Endothelial cell of umbilical vein (primary cell): ENCODE results near the gene FOXO6.

ENCODE experiments used
- CTCF ChIP-seq, 2 donors: IDR thresholded peaks; 1 replicate in 1 of 2; 2 replicates in 1 of 2; pipeline ENCODE4 v1.5.1; 2011; ENCODE audit warnings: low read length in 2 of 2, mild to moderate bottlenecking in 2 of 2, moderate library complexity in 2 of 2, control low read depth in 1 of 2, inconsistent platforms in 1 of 2, low read depth in 1 of 2; ENCODE audit not compliant: insufficient read depth in 1 of 2; ENCODE audit errors: extremely low read depth in 1 of 2
- EZH2 ChIP-seq: IDR thresholded peaks from 2 replicates; pipeline ENCODE4 v1.6.1; 2012; ENCODE audit warnings: borderline replicate concordance, low read depth, mild to moderate bottlenecking, moderate library complexity, low read length, inconsistent platforms; ENCODE audit not compliant: severe bottlenecking
- FOS ChIP-seq: IDR thresholded peaks from 2 replicates; pipeline ENCODE4 v1.6.1; 2011; ENCODE audit warnings: mild to moderate bottlenecking, low read length, moderate library complexity, borderline replicate concordance; ENCODE audit not compliant: insufficient read depth
- GATA2 ChIP-seq: IDR thresholded peaks from 2 replicates; pipeline ENCODE4 v1.7.0; 2011; ENCODE audit warnings: low read depth, mild to moderate bottlenecking, moderate library complexity, mixed read lengths, low read length; ENCODE audit not compliant: insufficient read length, insufficient read depth
- JUN ChIP-seq: IDR thresholded peaks from 2 replicates; pipeline ENCODE4 v1.6.1; 2011; ENCODE audit warnings: borderline replicate concordance, low read depth; ENCODE audit not compliant: insufficient read length, insufficient read depth
- MAX ChIP-seq: IDR thresholded peaks from 2 replicates; pipeline ENCODE4 v1.6.1; 2011; ENCODE audit not compliant: insufficient read depth, insufficient read length
- MYC ChIP-seq: IDR thresholded peaks from one replicate; pipeline ENCODE4 v1.6.1; 2011; ENCODE audit warnings: mild to moderate bottlenecking, low read depth, low read length
- POLR2A ChIP-seq: IDR thresholded peaks from 2 replicates; pipeline ENCODE4 v1.6.1; 2012; ENCODE audit warnings: low read depth, mild to moderate bottlenecking, control low read depth, low read length
- POLR2AphosphoS5 ChIP-seq: IDR thresholded peaks from 2 replicates; pipeline ENCODE4 v1.6.1; 2012; ENCODE audit warnings: low read depth, mild to moderate bottlenecking, control low read depth, low read length, moderate library complexity; ENCODE audit not compliant: insufficient read depth

- TF ChIP-seq POLR2AphosphoS5 (no peak), CTCF (IDR thresholded peaks at IDR 0.05; ENCODE audit: extremely low read depth in 1 of 2, insufficient read depth in 1 of 2, low read depth in 1 of 2, low read length in 2 of 2) (no peak), EZH2 (no peak), FOS (no peak), POLR2A (no peak), MAX (no peak), MYC (no peak), JUN (no peak), GATA2 (no peak)
Measured at GRCh38 chr1:41312991-41313645, 48.1 kb upstream of the FOXO6 start.
